Mesenteric fat pad (tissue), 1 donor: Measurements from ENCODE around the gene USP43. TPM values are rescaled to one million over a fixed set of nuclear protein-coding genes. Genes with fewer than 3 reads are reported as not detected.

Source experiments
- total RNA-seq: library from RNA; stranded (reverse); fragmentation: NEBNext Ultra II Directional; extraction: Animal tissue kit (Norgen Biotek cat#: 25700); gene quantifications from one replicate; pipeline ENCODE4 v1.2.1, GENCODE V29; 2021
- donor health status: DM: yes; HTN: yes; CAD: no.

The USP43 gene
- total RNA-seq, 1 donor from 2014 or later = not detected

Other genes with a start within 250 kb of the USP43 start
- 77.0 TPM for gene STX8, start 69.7 kb upstream of the USP43 start, total RNA-seq
- gene CFAP52, start 68.9 kb upstream of the USP43 start, total RNA-seq = not detected
- gene DHRS7C, start 146.1 kb downstream of the USP43 start, total RNA-seq = not detected
- not detected for gene GSG1L2, start 176.6 kb downstream of the USP43 start, total RNA-seq
- gene GLP2R, start 180.4 kb downstream of the USP43 start, total RNA-seq = 6.7 TPM